GM12878 (cell line): Measurements from ENCODE around the gene KIF3A. TPM values are rescaled to one million over a fixed set of nuclear protein-coding genes. Genes with fewer than 3 reads are reported as not detected.

ENCODE experiments used
- FOS ChIP-seq: IDR thresholded peaks from 3 replicates; pipeline ENCODE4 v1.6.1; 2011; ENCODE audit warnings: borderline replicate concordance; ENCODE audit not compliant: insufficient read length; ENCODE audit errors: extremely low read depth
- NKRF ChIP-seq: fragments of 450-650 bp; conservative IDR thresholded peaks from 2 replicates; pipeline ENCODE4 v1.6.1; 2017; ENCODE audit warnings: mild to moderate bottlenecking, moderate library complexity
- NR2F1 ChIP-seq: fragments of 450-650 bp; conservative IDR thresholded peaks from 2 replicates; pipeline ENCODE4 v1.6.1; 2017; ENCODE audit warnings: mild to moderate bottlenecking
- ZNF687 ChIP-seq: fragments of 450-650 bp; IDR thresholded peaks from 2 replicates; pipeline ENCODE4 v1.6.1; 2017; ENCODE audit warnings: mild to moderate bottlenecking, moderate library complexity
- polyA plus RNA-seq, 11 experiments: library from polyadenylated mRNA; depleted of rRNA in 4 of 11; unstranded in 6 of 11; stranded (reverse) in 5 of 11; fragments of >200 nt; fragmentation: Nextera tagmentation in 4 of 11; fragmentation: Illumina TruSeq in 1 of 11; extraction: Ambion mirVana in 4 of 11; extraction: Trizol in 1 of 11; gene quantifications; 1 replicate in 1 of 11; 2 replicates in 10 of 11; pipeline versions ENCODE4 v1.2.1 to v1.2.3, GENCODE V29; 2011 to 2016; ENCODE audit warnings: inconsistent platforms in 2 of 11, missing spikeins in 2 of 11, low read depth in 1 of 11
- total RNA-seq, 4 experiments: library from RNA; depleted of rRNA in 3 of 4; stranded (reverse); fragments of >200 nt in 3 of 4; fragmentation: Illumina TruSeq in 1 of 4; extraction: Trizol in 1 of 4; gene quantifications; 2 replicates each; pipeline versions ENCODE4 v1.2.1 to v1.2.3, GENCODE V29; 2013 to 2021

The KIF3A gene
- total and polyA plus RNA-seq, 10 of the 15 experiments (the other 5 are each of a cell fraction or from before 2014, with no cell fraction given): 2.7 to 36.5 (median 10.0) TPM

GRCh38 chr5:132777209-132778069, 40.1 kb upstream of the KIF3A start, which contains the start of gene SEPTIN8 (continued):
- TF ChIP-seq ZNF687 (0 out of 2 replicates have a peak, but pooled peaks have one; percentile 45), NR2F1 (no peak; the same call in 1 of the 2 replicates), FOS (no peak), NKRF (0 out of 2 replicates have a peak, but pooled peaks have one; percentile 10)
